ENCODE data around the gene PRSS48. TPM values are rescaled to one million over a fixed set of nuclear protein-coding genes. Genes with fewer than 3 reads are reported as not detected.

The PRSS48 gene
- total RNA-seq, 1 donor from 2014 or later: not detected

- H3K36me3 ChIP-seq: no peaks in the 10 kb centered on the region
- no peaks in the 10 kb centered on the region for H3K9me3 ChIP-seq
- no peak overlapping the region for H3K4me3 ChIP-seq
- TF ChIP-seq CTCF (IDR thresholded peaks at IDR 0.05): no peak
- H3K27me3 ChIP-seq: no peaks in the 10 kb centered on the region
- H3K4me1 ChIP-seq: no peaks in the 10 kb centered on the region
- no peak for DNase-seq (ENCODE audit: low spot score in 2 of 2)
- intact Hi-C loops (cut with DNase I): no loop called here
- H3K27ac ChIP-seq: no peak overlapping the region
Measured at GRCh38 chr4:151339467-151339866, 62.5 kb downstream of the PRSS48 start.

- H3K4me1 ChIP-seq: no peaks in the 10 kb centered on the region
- H3K27ac ChIP-seq: no peak overlapping the region
- TF ChIP-seq CTCF (IDR thresholded peaks at IDR 0.05): no peak
- no peak for DNase-seq (ENCODE audit: low spot score in 2 of 2)
- intact Hi-C loops (cut with DNase I): no loop called here
- no peaks in the 10 kb centered on the region for H3K9me3 ChIP-seq
- H3K4me3 ChIP-seq: no peak overlapping the region
- H3K27me3 ChIP-seq: no peaks in the 10 kb centered on the region
- H3K36me3 ChIP-seq: no peaks in the 10 kb centered on the region
Measured at GRCh38 chr4:151340751-151341385, 63.9 kb downstream of the PRSS48 start.

Other genes with a start within 250 kb of the PRSS48 start
- 1,276 TPM for gene RPS3A, start 177.5 kb upstream of the PRSS48 start, total RNA-seq
- 110 TPM for gene SH3D19, start 48.4 kb downstream of the PRSS48 start, total RNA-seq
- not detected for gene FHIP1A, start 132.0 kb downstream of the PRSS48 start, total RNA-seq